Smooth muscle cell (in vitro differentiated cells): ENCODE results near the gene TCP10L. TPM values are rescaled to one million over a fixed set of nuclear protein-coding genes. Genes with fewer than 3 reads are reported as not detected.

Experiments used
- DNase-seq: peaks from one replicate; lab custom pipeline; 2025; ENCODE audit not compliant: unreplicated experiment; lab: John Stamatoyannopoulos, UW
- H2AFZ ChIP-seq: fragments of 200-600 bp; sonication (generic); 2 replicates; pipeline ENCODE4 v1.6.0; 2016; ENCODE audit warnings: antibody characterized with exemption, low read depth, mild to moderate bottlenecking
- H3F3A ChIP-seq: fragments of 200-600 bp; sonication (generic); 2 replicates; pipeline ENCODE4 v1.6.0; 2017; ENCODE audit warnings: antibody characterized with exemption, low read depth
- H3K27ac ChIP-seq: fragments of 200-600 bp; sonication (generic); 2 replicates; pipeline ENCODE4 v1.5.1; 2016; ENCODE audit warnings: low read depth, mild to moderate bottlenecking
- H3K27me3 ChIP-seq: fragments of 200-600 bp; sonication (generic); 2 replicates; pipeline ENCODE4 v1.6.1; 2016; ENCODE audit warnings: low read depth, mild to moderate bottlenecking
- H3K36me3 ChIP-seq: fragments of 200-600 bp; sonication (generic); 2 replicates; pipeline ENCODE4 v1.5.1; 2016; ENCODE audit warnings: low read depth
- H3K4me1 ChIP-seq: fragments of 200-600 bp; sonication (generic); 2 replicates; pipeline ENCODE4 v1.5.1; 2016; ENCODE audit warnings: low read depth
- H3K4me2 ChIP-seq: fragments of 200-600 bp; sonication (generic); 2 replicates; pipeline ENCODE4 v1.6.0; 2016; ENCODE audit warnings: mild to moderate bottlenecking
- H3K4me3 ChIP-seq: fragments of 200-600 bp; sonication (generic); 2 replicates; pipeline ENCODE4 v1.5.1; 2016; ENCODE audit warnings: mild to moderate bottlenecking
- H3K79me2 ChIP-seq: fragments of 200-600 bp; sonication (generic); 2 replicates; pipeline ENCODE4 v1.6.0; 2016; ENCODE audit warnings: low read depth, mild to moderate bottlenecking
- H3K9ac ChIP-seq: fragments of 200-600 bp; sonication (generic); 2 replicates; pipeline ENCODE4 v1.6.0; 2016; ENCODE audit warnings: low read depth
- H3K9me3 ChIP-seq: fragments of 200-600 bp; sonication (generic); replicated peaks from 2 replicates; pipeline ENCODE4 v1.5.1; 2016; ENCODE audit warnings: low read depth
- H4K20me1 ChIP-seq: fragments of 200-600 bp; sonication (generic); 2 replicates; pipeline ENCODE4 v1.6.0; 2016; ENCODE audit warnings: low read depth
- WGBS: methylation state at CpG from one replicate; pipeline ENCODE4 v1.1.7; 2016; ENCODE audit warnings: low lambda C conversion rate; 5-methylcytosine and 5-hydroxymethylcytosine counted together
- polyA plus RNA-seq: library from polyadenylated mRNA; unstranded; fragments of >200 nt; fragmentation: Nextera tagmentation; extraction: Ambion mirVana; gene quantifications from 2 replicates; pipeline ENCODE4 v1.2.1, GENCODE V29; 2016
- total RNA-seq: library from RNA; depleted of rRNA; stranded (reverse); fragments of >200 nt; gene quantifications from 2 replicates; pipeline ENCODE4 v1.2.3, GENCODE V29; 2014
- TF ChIP-seq, protein P1 (sequence below): fragments of 200-600 bp; sonication (generic); IDR thresholded peaks from 2 replicates; pipeline ENCODE4 v1.5.1; 2017; ENCODE audit warnings: borderline replicate concordance, mild to moderate bottlenecking, antibody characterized with exemption; ENCODE audit not compliant: insufficient read depth, poor library complexity, severe bottlenecking

The TCP10L gene
- total and polyA plus RNA-seq, 2 experiments from 2014 or later: 0.96 TPM; not detected in 1

DNA sequence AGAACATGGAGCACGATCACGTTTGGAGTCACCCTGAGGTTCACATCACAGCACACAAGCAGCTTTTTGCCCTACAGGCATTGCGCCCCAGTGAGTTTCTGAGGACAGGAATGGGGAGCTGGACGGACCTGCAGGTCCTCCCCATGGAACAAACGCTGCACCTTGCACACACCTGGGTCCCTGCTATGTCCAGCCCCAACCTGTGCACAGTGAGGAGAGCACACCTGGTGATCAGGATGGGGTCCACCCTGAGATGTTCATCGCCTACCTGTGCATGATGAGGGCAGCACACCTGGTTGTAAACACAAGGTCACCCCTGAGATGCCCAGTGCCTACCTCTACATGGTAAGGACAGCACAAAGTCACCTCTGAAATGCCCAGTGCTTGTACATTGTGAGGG, 45.9 kb downstream of the TCP10L start:
- DNase-seq: no peak
- no peaks in the 10 kb centered on the region for H3K36me3 ChIP-seq
- H3K27ac ChIP-seq: no peak overlapping the region
- no peaks in the 10 kb centered on the region for H4K20me1 ChIP-seq
- H3K4me2 ChIP-seq: no peak overlapping the region
- H3K9me3 ChIP-seq: no peaks in the 10 kb centered on the region
- TF ChIP-seq, protein P1, sequence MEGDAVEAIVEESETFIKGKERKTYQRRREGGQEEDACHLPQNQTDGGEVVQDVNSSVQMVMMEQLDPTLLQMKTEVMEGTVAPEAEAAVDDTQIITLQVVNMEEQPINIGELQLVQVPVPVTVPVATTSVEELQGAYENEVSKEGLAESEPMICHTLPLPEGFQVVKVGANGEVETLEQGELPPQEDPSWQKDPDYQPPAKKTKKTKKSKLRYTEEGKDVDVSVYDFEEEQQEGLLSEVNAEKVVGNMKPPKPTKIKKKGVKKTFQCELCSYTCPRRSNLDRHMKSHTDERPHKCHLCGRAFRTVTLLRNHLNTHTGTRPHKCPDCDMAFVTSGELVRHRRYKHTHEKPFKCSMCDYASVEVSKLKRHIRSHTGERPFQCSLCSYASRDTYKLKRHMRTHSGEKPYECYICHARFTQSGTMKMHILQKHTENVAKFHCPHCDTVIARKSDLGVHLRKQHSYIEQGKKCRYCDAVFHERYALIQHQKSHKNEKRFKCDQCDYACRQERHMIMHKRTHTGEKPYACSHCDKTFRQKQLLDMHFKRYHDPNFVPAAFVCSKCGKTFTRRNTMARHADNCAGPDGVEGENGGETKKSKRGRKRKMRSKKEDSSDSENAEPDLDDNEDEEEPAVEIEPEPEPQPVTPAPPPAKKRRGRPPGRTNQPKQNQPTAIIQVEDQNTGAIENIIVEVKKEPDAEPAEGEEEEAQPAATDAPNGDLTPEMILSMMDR: no peak
- no peaks in the 10 kb centered on the region for H3F3A ChIP-seq
- H3K27me3 ChIP-seq: no peaks in the 10 kb centered on the region
- H3K4me1 ChIP-seq: no peaks in the 10 kb centered on the region
- WGBS: 86% methylated on average over 6 of the region's 6 CpGs
- H3K79me2 ChIP-seq: no peaks in the 10 kb centered on the region
- no peak overlapping the region for H2AFZ ChIP-seq
- H3K4me3 ChIP-seq: no peak overlapping the region
- no peak overlapping the region for H3K9ac ChIP-seq

DNA sequence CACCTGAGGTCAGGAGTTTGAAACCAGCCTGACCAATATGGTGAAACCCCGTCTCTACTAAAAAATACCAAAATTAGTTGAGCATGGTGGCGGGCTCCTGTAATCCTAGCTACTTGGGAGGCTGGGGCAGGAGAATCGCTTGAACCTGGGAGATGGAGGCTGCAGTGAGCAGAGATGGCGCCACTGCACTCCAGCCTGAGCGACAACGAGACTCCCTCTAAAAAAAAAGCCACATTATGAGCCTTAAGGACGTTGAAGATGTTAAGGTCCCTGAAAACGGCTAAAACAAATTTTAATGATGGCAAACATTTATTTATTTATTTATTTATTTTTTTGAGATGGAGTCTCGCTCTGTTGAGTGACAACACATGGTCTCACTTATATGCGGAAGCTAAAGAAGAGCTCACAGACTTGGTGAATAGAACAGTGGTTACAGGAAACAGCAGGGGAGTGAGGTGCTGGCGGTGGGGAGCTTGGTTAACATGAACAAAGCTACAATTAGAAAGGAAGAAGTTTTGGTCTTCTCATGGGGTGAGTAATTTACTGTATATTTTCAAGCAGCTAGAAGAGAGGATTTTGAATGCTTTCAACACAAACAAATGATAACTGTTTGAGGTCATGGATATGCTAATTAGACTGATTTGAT, 47.1 kb downstream of the TCP10L start:
- H3K27me3 ChIP-seq: no peaks in the 10 kb centered on the region
- H3K4me2 ChIP-seq: no peak overlapping the region
- no peaks in the 10 kb centered on the region for H4K20me1 ChIP-seq
- no peaks in the 10 kb centered on the region for H3K79me2 ChIP-seq
- H3K27ac ChIP-seq: no peak overlapping the region
- H3F3A ChIP-seq: no peaks in the 10 kb centered on the region
- no peak overlapping the region for H3K4me3 ChIP-seq
- no peak overlapping the region for H2AFZ ChIP-seq
- no peak for DNase-seq
- H3K9me3 ChIP-seq: no peaks in the 10 kb centered on the region
- WGBS: 78% methylated on average over 11 of the region's 11 CpGs
- no peaks in the 10 kb centered on the region for H3K36me3 ChIP-seq
- no peaks in the 10 kb centered on the region for H3K4me1 ChIP-seq
- TF ChIP-seq, protein P1: no peak
- no peak overlapping the region for H3K9ac ChIP-seq

DNA sequence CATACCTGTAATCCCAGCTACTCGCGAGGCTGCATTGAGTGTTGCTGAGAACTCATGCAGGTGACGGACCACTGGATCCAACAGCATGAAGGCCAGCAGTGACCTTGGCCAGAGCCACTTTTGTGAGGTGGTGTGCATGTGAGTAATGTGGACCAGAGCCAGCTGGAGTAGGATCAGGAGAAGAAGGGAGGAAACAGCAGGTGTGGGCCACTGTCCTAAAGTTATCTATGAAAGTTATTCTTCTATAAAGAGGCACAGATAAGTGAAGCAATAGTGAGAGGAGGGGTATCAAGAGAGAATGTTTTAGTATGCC, 47.8 kb downstream of the TCP10L start:
- Histone ChIP-seq H3K9ac (no peak overlapping the region), H3K4me1 (no peaks in the 10 kb centered on the region), H3K36me3 (no peaks in the 10 kb centered on the region), H3K27ac (no peak overlapping the region), H4K20me1 (no peaks in the 10 kb centered on the region), H3K27me3 (no peaks in the 10 kb centered on the region), H3K4me2 (no peak overlapping the region), H2AFZ (no peak overlapping the region), H3K4me3 (no peak overlapping the region), H3K79me2 (no peaks in the 10 kb centered on the region), H3K9me3 (no peaks in the 10 kb centered on the region), H3F3A (no peaks in the 10 kb centered on the region)
- TF ChIP-seq, protein P1: no peak
- WGBS: 100% methylated on average over 3 of the region's 3 CpGs
- DNase-seq: no peak

DNA sequence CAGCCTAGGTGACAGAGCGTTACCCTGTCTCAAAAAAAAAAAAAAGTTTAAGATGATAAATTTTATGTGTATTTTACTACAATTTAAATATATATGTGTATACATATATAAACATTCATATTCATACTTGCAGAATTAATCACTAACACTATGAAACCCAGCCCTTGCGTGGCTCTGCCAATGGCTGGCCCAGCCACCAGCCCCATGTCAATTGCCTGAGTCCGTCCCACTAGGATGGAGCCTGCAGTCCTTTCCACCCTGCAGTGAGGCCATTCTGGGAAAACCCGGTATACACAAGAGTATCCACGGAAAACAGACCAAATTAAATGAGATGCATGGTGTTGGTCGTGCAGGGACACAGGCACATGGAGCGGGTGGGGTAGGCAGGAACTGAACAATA, 49.7 kb downstream of the TCP10L start:
- H3K4me2 ChIP-seq: no peak overlapping the region
- H3K79me2 ChIP-seq: no peaks in the 10 kb centered on the region
- H3K27me3 ChIP-seq: no peaks in the 10 kb centered on the region
- no peak overlapping the region for H2AFZ ChIP-seq
- H3K9me3 ChIP-seq: no peaks in the 10 kb centered on the region
- DNase-seq: no peak
- H3K9ac ChIP-seq: no peak overlapping the region
- H3K4me1 ChIP-seq: no peaks in the 10 kb centered on the region
- no peaks in the 10 kb centered on the region for H4K20me1 ChIP-seq
- no peak overlapping the region for H3K4me3 ChIP-seq
- H3F3A ChIP-seq: no peaks in the 10 kb centered on the region
- H3K27ac ChIP-seq: no peak overlapping the region
- 90% methylated on average over 7 of the region's 7 CpGs for WGBS
- TF ChIP-seq, protein P1: no peak
- H3K36me3 ChIP-seq: no peaks in the 10 kb centered on the region
